Spleen (tissue), 11 donors: Measurements from ENCODE around the gene CDC42BPB. TPM values are rescaled to one million over a fixed set of nuclear protein-coding genes. Genes with fewer than 3 reads are reported as not detected.

Experiments
- DNase-seq: peaks from one replicate; pipeline ENCODE4 v3.0.0-alpha.2; 2020
- H3K27ac ChIP-seq, 8 donors: fragments of 200-600 bp; sonication (generic) in 7 of 8; 1 replicate in 4 of 8; 2 replicates in 4 of 8; pipeline versions ENCODE4 v1.5.0 to v1.8.0; 2016 to 2021; ENCODE audit warnings: inconsistent platforms in 4 of 8, mild to moderate bottlenecking in 4 of 8, moderate library complexity in 1 of 8
- H3K27me3 ChIP-seq, 7 donors: fragments of 200-600 bp; sonication (generic) in 6 of 7; replicated peaks in 1 of 7; 1 replicate in 4 of 7; 2 replicates in 3 of 7; pipeline versions ENCODE4 v1.5.0 to v1.8.0; 2016 to 2021; ENCODE audit warnings: inconsistent platforms in 3 of 7, mild to moderate bottlenecking in 1 of 7
- H3K36me3 ChIP-seq, 6 donors: fragments of 200-600 bp; sonication (generic) in 5 of 6; 1 replicate in 4 of 6; 2 replicates in 2 of 6; pipeline versions ENCODE4 v1.5.0 to v1.8.0; 2016 to 2021; ENCODE audit warnings: inconsistent platforms in 2 of 6
- H3K4me1 ChIP-seq, 6 donors: fragments of 200-600 bp; sonication (generic) in 5 of 6; 1 replicate in 3 of 6; 2 replicates in 3 of 6; pipeline versions ENCODE4 v1.5.0 to v1.8.0; 2016 to 2021; ENCODE audit warnings: inconsistent platforms in 3 of 6
- H3K4me3 ChIP-seq, 8 donors: fragments of 200-600 bp; sonication (generic) in 7 of 8; 1 replicate in 4 of 8; 2 replicates in 4 of 8; pipeline versions ENCODE4 v1.5.0 to v1.8.0; 2016 to 2021; ENCODE audit warnings: inconsistent platforms in 4 of 8, mild to moderate bottlenecking in 4 of 8, moderate library complexity in 2 of 8
- H3K9me3 ChIP-seq, 8 donors: fragments of 200-600 bp; sonication (generic) in 7 of 8; 1 replicate in 4 of 8; 2 replicates in 4 of 8; pipeline versions ENCODE4 v1.5.0 to v1.8.0; 2016 to 2021; ENCODE audit warnings: inconsistent platforms in 4 of 8
- CTCF ChIP-seq, 11 experiments: fragments of 200-600 bp in 7 of 11; fragments of 450-650 bp in 4 of 11; sonication (generic) in 4 of 11; IDR thresholded peaks in 8 of 11; conservative IDR thresholded peaks in 3 of 11; 1 replicate in 7 of 11; 2 replicates in 4 of 11; pipeline versions ENCODE4 v1.4.0 to v1.8.0; 2016 to 2021; ENCODE audit warnings: antibody characterized with exemption in 11 of 11, inconsistent platforms in 4 of 11, mild to moderate bottlenecking in 1 of 11
- POLR2A ChIP-seq, 3 donors: fragments of 450-650 bp; IDR thresholded peaks; one replicate each; pipeline ENCODE4 v1.5.1; 2017; ENCODE audit warnings: antibody characterized with exemption in 3 of 3, mild to moderate bottlenecking in 1 of 3
- POLR2AphosphoS5 ChIP-seq, 3 donors: sonication (generic); formaldehyde crosslinking; IDR thresholded peaks; one replicate each; pipeline ENCODE4 v1.5.1; 2017; ENCODE audit warnings: antibody characterized with exemption in 3 of 3
- WGBS, 5 donors: extraction: QIAGEN DNeasy Blood & Tissue Kit in 3 of 5; methylation state at CpG; one replicate each; pipeline versions ENCODE4 v1.1.5 to v1.1.7; 2013 to 2018; 5-methylcytosine and 5-hydroxymethylcytosine counted together
- intact Hi-C: fragments of 100-400 bp; cut with DNase I; formaldehyde crosslinking; loops from one replicate; pipeline ENCODE4 v1.15.0; 2023; ENCODE audit warnings: low total_unique reads
- polyA plus RNA-seq, 3 donors: library from polyadenylated mRNA; stranded (reverse); fragments of 200-250 nt; gene quantifications; one replicate each; pipeline ENCODE4 v1.2.1, GENCODE V29; 2013
- total RNA-seq, 7 donors: library from RNA; depleted of rRNA in 3 of 7; stranded (reverse); fragments of >200 nt in 3 of 7; fragmentation: NEBNext Ultra II Directional in 4 of 7; extraction: Animal tissue kit (Norgen Biotek cat#: 25700) in 4 of 7; gene quantifications; one replicate each; pipeline versions ENCODE4 v1.1.0 to v1.2.1, GENCODE V29; 2016 to 2021
- donor health status: healthy with polysubstance abuse.
- donor health status: DM: no; HTN: no; CAD: no; lungs with moderate emphysema.
- donor health status: DM: no; HTN: no; CAD: no.
- donor health status: Bipolar disorder and iron deficiency.
- donor health status: healthy.
- donor health status: DM: no; HTN: no; CAD: no.
- donor health status: DM: yes; HTN: yes; CAD: no.

Gene CDC42BPB
- total and polyA plus RNA-seq, 10 donors: 6.4 to 94.5 (median 77.8) TPM

GRCh38 chr14:103073876-103074728 is 16.8 kb upstream of the CDC42BPB start:
- 67 to 72% (median 70%) methylated on average over 19 to 21 of the region's 21 CpGs for WGBS, 5 donors
- TF ChIP-seq CTCF (IDR thresholded peaks at IDR 0.05 in 8 of 11, conservative IDR thresholded peaks at IDR 0.05 in 3 of 11) (no peak), POLR2A (IDR thresholded peaks at IDR 0.05) (no peak), POLR2AphosphoS5 (IDR thresholded peaks at IDR 0.05) (no peak)
- Histone ChIP-seq H3K36me3 (no peaks in the 10 kb centered on the region), H3K9me3 (no peaks in the 10 kb centered on the region), H3K27me3 (peaks cover 0 to 31% (median 0%) of the 10 kb centered on the region in 7 donors), H3K4me1 (peaks cover 7 to 67% (median 44%) of the 10 kb centered on the region in 6 donors), H3K4me3 (no peak overlapping the region), H3K27ac (peak overlapping the region in 6 of 8 donors; percentile 7 to 80 (median 66))
- intact Hi-C loops: loop anchor here (10.0 kb wide), 1 partner anchor 221 kb away; no protein-coding TSS in a partner anchor
- peak; percentile 72 for DNase-seq

- H3K4me3 ChIP-seq: no peak overlapping the region
- peak; percentile 69 for DNase-seq
- H3K27ac ChIP-seq: no peak overlapping the region
- H3K9me3 ChIP-seq: no peaks in the 10 kb centered on the region
- intact Hi-C loops: loop anchor here (10.0 kb wide), 1 partner anchor 221 kb away; no protein-coding TSS in a partner anchor
- peaks cover 0 to 38% (median 0%) of the 10 kb centered on the region in 7 donors for H3K27me3 ChIP-seq
- WGBS, 5 donors: 83 to 92% (median 88%) methylated on average over 4 to 14 of the region's 14 CpGs
- peaks cover 7 to 65% (median 42%) of the 10 kb centered on the region in 6 donors for H3K4me1 ChIP-seq
- no peak for TF ChIP-seq CTCF (IDR thresholded peaks at IDR 0.05 in 8 of 11, conservative IDR thresholded peaks at IDR 0.05 in 3 of 11)
- no peak for TF ChIP-seq POLR2A (IDR thresholded peaks at IDR 0.05)
- no peak for TF ChIP-seq POLR2AphosphoS5 (IDR thresholded peaks at IDR 0.05)
- no peaks in the 10 kb centered on the region for H3K36me3 ChIP-seq
Measured at GRCh38 chr14:103073367-103073875, 16.1 kb upstream of the CDC42BPB start.

- Histone ChIP-seq H3K4me3 (no peak overlapping the region), H3K9me3 (no peaks in the 10 kb centered on the region), H3K27me3 (peaks cover 0 to 42% (median 0%) of the 10 kb centered on the region in 7 donors), H3K27ac (no peak overlapping the region), H3K36me3 (no peaks in the 10 kb centered on the region), H3K4me1 (peaks cover 7 to 58% (median 41%) of the 10 kb centered on the region in 6 donors)
- peak; percentile 75 for DNase-seq
- intact Hi-C loops: loop anchor here (10.0 kb wide), 1 partner anchor 222 kb away; no protein-coding TSS in a partner anchor
- WGBS, 5 donors: 75 to 84% (median 81%) methylated on average over 15 to 21 of the region's 21 CpGs
- TF ChIP-seq POLR2A (IDR thresholded peaks at IDR 0.05) (no peak), CTCF (IDR thresholded peaks at IDR 0.05 in 8 of 11, conservative IDR thresholded peaks at IDR 0.05 in 3 of 11) (no peak), POLR2AphosphoS5 (IDR thresholded peaks at IDR 0.05) (no peak)
Measured at GRCh38 chr14:103072595-103073366, 15.4 kb upstream of the CDC42BPB start.
